Hepatocyte (in vitro differentiated cells): ENCODE measurements around the gene TPSB2.

Experiments
- CTCF ChIP-seq: fragments of 200-600 bp; sonication (generic); IDR thresholded peaks from 2 replicates; pipeline ENCODE4 v1.5.1; 2016; ENCODE audit warnings: antibody characterized with exemption, mild to moderate bottlenecking; ENCODE audit not compliant: poor library complexity
- EZH2 ChIP-seq: fragments of 200-600 bp; sonication (generic); IDR thresholded peaks from 2 replicates; pipeline ENCODE4 v1.6.1; 2016; ENCODE audit warnings: antibody characterized with exemption, mild to moderate bottlenecking, borderline replicate concordance
- EZH2phosphoT487 ChIP-seq: fragments of 200-600 bp; sonication (generic); IDR thresholded peaks from one replicate; pipeline ENCODE4 v1.6.1; 2018; ENCODE audit warnings: antibody characterized with exemption, mild to moderate bottlenecking, low read depth, moderate library complexity; ENCODE audit not compliant: unreplicated experiment, severe bottlenecking

GRCh38 chr16:1225051-1225451 is 4.9 kb downstream of the TPSB2 start, which contains the start of gene TPSG1:
- TF ChIP-seq CTCF = no peak
- no peak for TF ChIP-seq EZH2
- TF ChIP-seq EZH2phosphoT487 = no peak
